T-helper 1 cell treated with Interleukin-12 subunit alpha and Interleukin-12 subunit beta and Interleukin-4 antibody, amounts not matched to agents 30 ng/mL and 1 ng/mL, for 36 hours (primary cell): Measurements from ENCODE around the gene ADRA2A. TPM values are rescaled to one million over a fixed set of nuclear protein-coding genes. Genes with fewer than 3 reads are reported as not detected.

ENCODE experiments used
- intact Hi-C: fragments of 100-400 bp; cut with micrococcal nuclease; formaldehyde crosslinking; loops from one replicate; pipeline ENCODE4 v1.15.1; 2024
- total RNA-seq: library from RNA; stranded (reverse); gene quantifications from 2 replicates; pipeline ENCODE4 v1.2.3, GENCODE V29; 2022

ADRA2A gene
- total RNA-seq, 1 donor from 2014 or later = not detected

GRCh38 chr10:111130471-111130870 lies 53.6 kb downstream of the ADRA2A start:
- intact Hi-C loops = no loop called here

Other genes with a start within 250 kb of the ADRA2A start
- gene PDCD4, start 205.1 kb upstream of the ADRA2A start, total RNA-seq = 71.4 and 89.9 TPM in 2 replicates
- 18.8 and 19.2 TPM in 2 replicates for gene BBIP1, start 157.8 kb upstream of the ADRA2A start, total RNA-seq
- gene SHOC2, start 157.4 kb upstream of the ADRA2A start, total RNA-seq = 49.9 and 54.2 TPM in 2 replicates